Activated naive CD4-positive, alpha-beta T cell treated with Interleukin-2 at 50 U/mL for 16 hours (primary cell): ENCODE measurements around the gene OPRPN.

Experiments used
- DNase-seq: peaks from one replicate; pipeline ENCODE4 v3.0.0-alpha.2; 2020

Gene OPRPN

GRCh38 chr4:70397580-70397979 is at the start of gene OPRPN:
Gene OPRPN (plus strand): TSS chr4:70397940. CDS start chr4:70399286, 1,346 bp downstream.
- DNase-seq, result no peak

- no peak for DNase-seq
Measured at GRCh38 chr4:70356185-70356584, 41.6 kb upstream of the OPRPN start.

- DNase-seq, result no peak
Measured at GRCh38 chr4:70359115-70359661, 38.6 kb upstream of the OPRPN start.

- no peak for DNase-seq
Measured at GRCh38 chr4:70360460-70360859, 37.3 kb upstream of the OPRPN start, which contains the start of gene SMR3A. Gene SMR3A (plus strand): TSS chr4:70360760. CDS start chr4:70362116, 1,356 bp downstream.

- no peak for DNase-seq
Measured at GRCh38 chr4:70364002-70364401, 33.7 kb upstream of the OPRPN start.

GRCh38 chr4:70365479-70365878 is 32.3 kb upstream of the OPRPN start:
- DNase-seq, result no peak

- DNase-seq, result no peak
Measured at GRCh38 chr4:70367813-70368212, 29.9 kb upstream of the OPRPN start.

GRCh38 chr4:70371987-70372386 is 25.8 kb upstream of the OPRPN start:
- no peak for DNase-seq

GRCh38 chr4:70372760-70373159 is 25.0 kb upstream of the OPRPN start:
- no peak for DNase-seq

GRCh38 chr4:70380578-70380977 is 17.2 kb upstream of the OPRPN start:
- no peak for DNase-seq

- DNase-seq, result no peak
Measured at GRCh38 chr4:70382691-70383181, 15.0 kb upstream of the OPRPN start, which contains the start of gene SMR3B. Gene SMR3B (plus strand): TSS chr4:70383131. CDS start chr4:70384511, 1,380 bp downstream.

- DNase-seq, result no peak
Measured at GRCh38 chr4:70392057-70392776, 5.5 kb upstream of the OPRPN start.

GRCh38 chr4:70399319-70399718 is 1.6 kb downstream of the OPRPN start:
- no peak for DNase-seq

GRCh38 chr4:70402762-70403161 is 5.0 kb downstream of the OPRPN start:
- no peak for DNase-seq

- DNase-seq, result no peak
Measured at GRCh38 chr4:70405765-70406164, 8.0 kb downstream of the OPRPN start.

GRCh38 chr4:70425306-70425705 is 27.6 kb downstream of the OPRPN start:
- DNase-seq, result no peak

GRCh38 chr4:70426789-70427188 is 29.0 kb downstream of the OPRPN start:
- DNase-seq, result no peak

- no peak for DNase-seq
Measured at GRCh38 chr4:70437197-70437596, 39.5 kb downstream of the OPRPN start.

GRCh38 chr4:70442474-70442873 is 44.7 kb downstream of the OPRPN start:
- no peak for DNase-seq

- no peak for DNase-seq
Measured at GRCh38 chr4:70443329-70443728, 45.6 kb downstream of the OPRPN start.

GRCh38 chr4:70449220-70449619 is 51.5 kb downstream of the OPRPN start:
- no peak for DNase-seq

- no peak for DNase-seq
Measured at GRCh38 chr4:70452946-70453345, 55.2 kb downstream of the OPRPN start.
